Activated naive CD8-positive, alpha-beta T cell treated with anti-CD3 and anti-CD28 coated beads, Interleukin-2, amount 50 U/mL, for 24 hours (primary cell): ENCODE data around the gene C5orf46.
"Not testable (repeated sequence)": the region's sequence is repeated elsewhere in the genome, so short reads cannot be mapped to it uniquely, and the experiment has no call there.

Experiments used
- ATAC-seq: fragments of 150-1000 bp; cut with Tn5 transposase; one replicate; pipeline ENCODE4 v1.10.0; 2021
- DNase-seq: peaks from one replicate; pipeline ENCODE4 v3.0.0; 2021
- H3K27ac Mint-ChIP-seq: one replicate; pipeline ENCODE4 v1.8.0; 2021; ENCODE audit warnings: mild to moderate bottlenecking, mixed read lengths
- H3K27me3 Mint-ChIP-seq: one replicate; pipeline ENCODE4 v1.8.0; 2021; ENCODE audit warnings: mixed read lengths
- H3K36me3 Mint-ChIP-seq: one replicate; pipeline ENCODE4 v1.8.0; 2021; ENCODE audit warnings: low read depth, mixed read lengths
- H3K4me1 Mint-ChIP-seq: one replicate; pipeline ENCODE4 v1.8.0; 2021; ENCODE audit warnings: mixed read lengths
- H3K4me3 Mint-ChIP-seq: one replicate; pipeline ENCODE4 v1.8.0; 2021; ENCODE audit warnings: mild to moderate bottlenecking, moderate library complexity, mixed read lengths
- H3K9me3 Mint-ChIP-seq: one replicate; pipeline ENCODE4 v1.8.0; 2021; ENCODE audit warnings: mixed read lengths

The C5orf46 gene

GRCh38 chr5:147906326-147907095, at the start of gene C5orf46:
Gene C5orf46 (minus strand): TSS chr5:147906538. CDS start chr5:147906501, 37 bp downstream.
- ATAC-seq (no peak), DNase-seq (no peak)
- peaks cover 2% of the 10 kb centered on the region for H3K27me3 Mint-ChIP-seq
- no peak within 1 kb of the TSS for H3K4me3 Mint-ChIP-seq
- H3K9me3 Mint-ChIP-seq, result no peaks in the 10 kb centered on the region
- no peaks in the 10 kb centered on the region for H3K36me3 Mint-ChIP-seq
- H3K4me1 Mint-ChIP-seq, result no peaks in the 10 kb centered on the region
- H3K27ac Mint-ChIP-seq, result no peak within 1 kb of the TSS

- no peaks in the 10 kb centered on the region for H3K4me1 Mint-ChIP-seq
- ATAC-seq (no peak), DNase-seq (no peak)
- H3K9me3 Mint-ChIP-seq, result no peaks in the 10 kb centered on the region
- H3K27ac Mint-ChIP-seq, result no peak overlapping the region
- H3K4me3 Mint-ChIP-seq, result no peak overlapping the region
- H3K36me3 Mint-ChIP-seq, result no peaks in the 10 kb centered on the region
- H3K27me3 Mint-ChIP-seq, result no peaks in the 10 kb centered on the region
Measured at GRCh38 chr5:147954971-147955370, 48.6 kb upstream of the C5orf46 start.

GRCh38 chr5:147949711-147950573, 43.6 kb upstream of the C5orf46 start:
- DNase-seq (no peak), ATAC-seq (no peak)
- H3K9me3 Mint-ChIP-seq, result no peaks in the 10 kb centered on the region
- peaks cover 2% of the 10 kb centered on the region for H3K27me3 Mint-ChIP-seq
- H3K4me3 Mint-ChIP-seq, result no peak overlapping the region
- H3K4me1 Mint-ChIP-seq, result no peaks in the 10 kb centered on the region
- no peaks in the 10 kb centered on the region for H3K36me3 Mint-ChIP-seq
- no peak overlapping the region for H3K27ac Mint-ChIP-seq

DNA sequence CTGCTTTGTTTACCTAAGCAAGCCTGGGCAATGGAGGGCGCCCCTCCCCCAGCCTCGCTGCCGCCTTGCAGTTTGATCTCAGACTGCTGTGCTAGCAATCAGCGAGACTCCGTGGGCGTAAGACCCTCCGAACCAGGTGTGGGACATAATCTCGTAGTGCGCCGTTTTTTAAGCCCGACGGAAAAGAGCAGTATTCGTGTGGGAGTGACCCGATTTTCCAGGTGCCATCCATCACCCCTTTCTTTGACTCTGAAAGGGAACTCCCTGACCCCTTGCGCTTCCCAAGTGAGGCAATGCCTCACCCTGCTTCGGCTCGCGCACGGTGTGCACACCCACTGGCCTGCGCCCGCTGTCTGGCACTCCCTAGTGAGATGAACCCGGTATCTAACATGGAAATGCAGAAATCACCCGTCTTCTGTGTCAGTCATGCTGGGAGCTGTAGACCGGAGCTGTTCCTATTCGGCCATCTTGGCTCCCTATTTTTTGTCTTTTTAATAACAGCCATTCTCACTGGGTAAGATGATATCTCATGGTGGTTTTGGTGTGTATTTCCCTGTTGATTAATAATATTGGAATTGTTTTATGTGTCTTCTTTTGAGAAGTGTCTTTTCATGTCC, 40.4 kb upstream of the C5orf46 start:
- not testable (repeated sequence) for H3K27me3 Mint-ChIP-seq, DNase-seq, H3K4me3 Mint-ChIP-seq, ATAC-seq, H3K36me3 Mint-ChIP-seq, H3K4me1 Mint-ChIP-seq, H3K9me3 Mint-ChIP-seq, H3K27ac Mint-ChIP-seq

DNA sequence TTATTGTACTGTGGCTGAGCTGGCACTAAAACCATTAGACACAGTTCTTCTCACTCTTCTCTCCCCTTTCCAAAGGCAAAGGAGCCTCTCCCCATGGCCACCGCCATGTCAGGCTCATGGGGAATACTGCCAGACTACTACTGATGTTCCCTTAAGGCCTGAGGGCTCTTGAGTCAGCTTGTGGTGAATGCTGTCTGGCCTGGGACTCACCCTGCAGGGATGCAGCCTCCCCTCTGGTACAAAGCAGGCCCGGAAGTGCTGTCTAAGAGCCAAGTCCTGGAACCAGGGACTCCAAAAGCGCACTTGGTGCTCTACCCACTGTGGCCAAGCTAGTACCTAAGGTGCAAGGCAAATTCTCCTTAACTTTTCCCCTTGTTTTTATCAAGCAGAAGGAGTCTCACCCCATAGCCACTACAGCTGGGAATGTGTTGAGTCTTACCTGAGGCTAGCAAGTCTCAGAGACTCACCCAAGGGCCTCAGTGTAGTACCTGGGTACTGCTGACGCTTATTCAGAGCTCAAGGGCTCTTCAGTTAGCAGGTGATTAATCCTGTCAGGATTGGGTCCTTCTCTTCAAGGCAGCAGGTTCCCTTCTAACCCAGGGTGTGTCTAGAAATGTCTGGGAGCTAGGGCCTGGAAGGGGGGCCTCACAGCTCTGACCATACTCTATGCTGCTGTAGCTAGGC, 33.2 kb upstream of the C5orf46 start:
- no peaks in the 10 kb centered on the region for H3K9me3 Mint-ChIP-seq
- no peaks in the 10 kb centered on the region for H3K36me3 Mint-ChIP-seq
- no peaks in the 10 kb centered on the region for H3K27me3 Mint-ChIP-seq
- H3K27ac Mint-ChIP-seq, result no peak overlapping the region
- no peak overlapping the region for H3K4me3 Mint-ChIP-seq
- no peaks in the 10 kb centered on the region for H3K4me1 Mint-ChIP-seq
- ATAC-seq (no peak), DNase-seq (no peak)

GRCh38 chr5:147935032-147935431, 28.7 kb upstream of the C5orf46 start:
- DNase-seq, result no peak

GRCh38 chr5:147930769-147931168, 24.4 kb upstream of the C5orf46 start:
- no peak for ATAC-seq
- no peaks in the 10 kb centered on the region for H3K4me1 Mint-ChIP-seq
- no peak overlapping the region for H3K4me3 Mint-ChIP-seq
- no peaks in the 10 kb centered on the region for H3K9me3 Mint-ChIP-seq
- DNase-seq, result no peak
- no peaks in the 10 kb centered on the region for H3K36me3 Mint-ChIP-seq
- H3K27ac Mint-ChIP-seq, result no peak overlapping the region
- H3K27me3 Mint-ChIP-seq, result peaks cover 2% of the 10 kb centered on the region

More at GRCh38 chr5:147935032-147935431, 28.7 kb upstream of the C5orf46 start:
- H3K27ac Mint-ChIP-seq, result no peak overlapping the region
- no peaks in the 10 kb centered on the region for H3K9me3 Mint-ChIP-seq
- H3K4me1 Mint-ChIP-seq, result no peaks in the 10 kb centered on the region
- peaks cover 2% of the 10 kb centered on the region for H3K27me3 Mint-ChIP-seq
- no peak overlapping the region for H3K4me3 Mint-ChIP-seq
- no peak for ATAC-seq
- no peaks in the 10 kb centered on the region for H3K36me3 Mint-ChIP-seq

GRCh38 chr5:147927901-147928300, 21.6 kb upstream of the C5orf46 start:
- Mint-ChIP-seq H3K27me3 (peaks cover 4% of the 10 kb centered on the region), H3K4me1 (no peaks in the 10 kb centered on the region), H3K27ac (no peak overlapping the region), H3K9me3 (no peaks in the 10 kb centered on the region), H3K36me3 (no peaks in the 10 kb centered on the region), H3K4me3 (no peak overlapping the region)
- DNase-seq (no peak), ATAC-seq (no peak)

- no peaks in the 10 kb centered on the region for H3K36me3 Mint-ChIP-seq
- ATAC-seq, result no peak
- no peaks in the 10 kb centered on the region for H3K4me1 Mint-ChIP-seq
- no peaks in the 10 kb centered on the region for H3K9me3 Mint-ChIP-seq
- H3K27me3 Mint-ChIP-seq, result peaks cover 2% of the 10 kb centered on the region
- no peak overlapping the region for H3K27ac Mint-ChIP-seq
- H3K4me3 Mint-ChIP-seq, result no peak overlapping the region
- DNase-seq, result no peak
Measured at GRCh38 chr5:147925020-147925419, 18.7 kb upstream of the C5orf46 start.

DNA sequence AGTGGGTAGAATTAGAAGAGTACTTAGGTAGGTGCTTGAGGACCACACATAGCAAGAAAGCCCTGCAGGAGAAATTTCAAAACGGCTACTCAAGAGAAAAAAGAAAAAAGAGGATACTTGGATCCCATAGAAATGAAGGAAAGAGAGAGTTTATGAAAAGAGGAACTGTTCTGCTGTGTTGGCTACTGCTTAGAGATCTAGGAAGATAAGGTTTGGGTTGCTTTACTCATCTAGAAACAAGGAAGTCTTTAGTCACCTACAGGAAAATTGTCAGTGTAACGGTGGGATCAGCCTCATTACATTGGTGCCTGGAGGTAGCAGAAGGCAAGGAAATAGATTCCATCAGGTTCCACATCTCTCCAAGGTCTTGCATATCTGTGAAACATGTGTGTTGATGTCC, 14.8 kb upstream of the C5orf46 start:
- Mint-ChIP-seq H3K4me3 (no peak overlapping the region), H3K4me1 (no peaks in the 10 kb centered on the region), H3K9me3 (no peaks in the 10 kb centered on the region), H3K27me3 (peaks cover 2% of the 10 kb centered on the region), H3K36me3 (no peaks in the 10 kb centered on the region), H3K27ac (no peak overlapping the region)
- DNase-seq, result no peak
- ATAC-seq, result no peak

GRCh38 chr5:147920420-147921030, 14.2 kb upstream of the C5orf46 start:
- Mint-ChIP-seq H3K4me3 (no peak overlapping the region), H3K27ac (no peak overlapping the region), H3K9me3 (no peaks in the 10 kb centered on the region), H3K36me3 (no peaks in the 10 kb centered on the region), H3K4me1 (no peaks in the 10 kb centered on the region), H3K27me3 (peaks cover 2% of the 10 kb centered on the region)
- no peak for ATAC-seq
- no peak for DNase-seq

DNA sequence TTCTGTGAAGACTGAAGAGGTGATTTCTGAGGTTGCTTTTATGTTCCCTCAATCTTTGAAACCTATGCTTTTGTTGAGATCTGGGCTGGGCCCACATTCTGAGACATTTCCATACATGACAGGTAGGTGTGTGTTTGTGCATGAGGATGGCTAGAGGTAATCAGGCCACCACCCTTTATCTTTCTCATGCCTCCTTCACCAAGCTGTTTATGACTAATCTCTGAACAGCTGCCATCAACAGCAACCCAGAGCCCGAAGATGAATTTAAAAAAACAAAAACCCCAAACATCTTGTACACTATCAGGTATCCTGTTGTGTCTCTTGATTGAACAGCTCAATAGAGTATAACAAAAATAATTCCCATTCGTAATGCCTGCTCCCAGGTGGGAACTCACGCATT, 12.6 kb upstream of the C5orf46 start:
- Mint-ChIP-seq H3K9me3 (no peaks in the 10 kb centered on the region), H3K4me3 (no peak overlapping the region), H3K4me1 (no peaks in the 10 kb centered on the region), H3K27ac (no peak overlapping the region), H3K36me3 (no peaks in the 10 kb centered on the region), H3K27me3 (no peaks in the 10 kb centered on the region)
- DNase-seq, result no peak
- ATAC-seq, result no peak

GRCh38 chr5:147918101-147918685, 11.9 kb upstream of the C5orf46 start:
- Mint-ChIP-seq H3K4me1 (no peaks in the 10 kb centered on the region), H3K27me3 (no peaks in the 10 kb centered on the region), H3K36me3 (no peaks in the 10 kb centered on the region), H3K4me3 (no peak overlapping the region), H3K9me3 (no peaks in the 10 kb centered on the region), H3K27ac (no peak overlapping the region)
- no peak for ATAC-seq
- DNase-seq, result no peak

DNA sequence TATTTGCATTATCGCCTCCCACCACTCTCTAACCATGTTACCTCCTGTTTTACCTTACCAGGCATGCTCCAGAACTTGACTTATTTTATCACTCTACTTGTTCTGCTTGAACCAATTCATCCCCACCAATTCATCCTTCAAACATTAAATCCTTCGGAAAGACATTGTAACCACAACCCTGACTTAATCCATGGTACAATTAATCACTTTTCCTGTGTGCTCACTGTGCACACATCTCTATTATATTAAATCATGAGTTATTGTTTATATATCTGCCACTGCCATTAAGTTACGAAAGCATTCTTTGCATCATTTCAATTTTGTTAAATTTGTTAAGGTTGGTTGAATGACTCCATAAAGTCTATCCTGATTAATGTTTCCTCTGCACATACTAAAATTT, 7.4 kb upstream of the C5orf46 start:
- DNase-seq (no peak), ATAC-seq (no peak)
- H3K4me1 Mint-ChIP-seq, result no peaks in the 10 kb centered on the region
- H3K27me3 Mint-ChIP-seq, result no peaks in the 10 kb centered on the region
- H3K27ac Mint-ChIP-seq, result no peak overlapping the region
- H3K9me3 Mint-ChIP-seq, result no peaks in the 10 kb centered on the region
- H3K4me3 Mint-ChIP-seq, result no peak overlapping the region
- H3K36me3 Mint-ChIP-seq, result no peaks in the 10 kb centered on the region
